ENCODE data around the gene PIP5K1B.

- TF ChIP-seq CTCF (IDR thresholded peaks at IDR 0.05) (no peak), POLR2A (IDR thresholded peaks at IDR 0.05) (no peak)
Observed at GRCh38 chr9:68782546-68782945, 77.5 kb downstream of the PIP5K1B start.
